Measurements from ENCODE around the gene FNDC11. TPM values are rescaled to one million over a fixed set of nuclear protein-coding genes. Genes with fewer than 3 reads are reported as not detected.

The FNDC11 gene
- total and polyA plus RNA-seq, 2 of the 13 experiments (the other 11 are each of a cell fraction or from before 2014, with no cell fraction given): 0.07 TPM; not detected in 1

- TF ChIP-seq ZNF318 (CRISPR knock-in tag; IDR thresholded peaks at IDR 0.05): no peak; the same call in 1 of the 2 replicates
- TF ChIP-seq ZNF850 (CRISPR knock-in tag; conservative IDR thresholded peaks at IDR 0.05): no peak
- TF ChIP-seq ZBTB39 (CRISPR knock-in tag; IDR thresholded peaks at IDR 0.05): no peak
- TF ChIP-seq KIAA2018 (CRISPR knock-in tag; IDR thresholded peaks at IDR 0.05; ENCODE audit: borderline replicate concordance): no peak
These were observed 16.3 kb upstream of the FNDC11 start (continued) for GRCh38 chr20:63537525-63538203.

Data from HepG2 (cell line).